GM13976 (cell line): ENCODE results near the gene HEPACAM2.
A peak's percentile ranks its signal among the peaks of the same experiment; 100 is the strongest.

ENCODE experiments used
- DNase-seq: peaks from one replicate; pipeline ENCODE4 v3.0.0; 2012; ENCODE audit warnings: low spot score
- CTCF ChIP-seq: IDR thresholded peaks from 2 replicates; pipeline ENCODE4 v1.5.1; 2012; ENCODE audit warnings: borderline replicate concordance, mild to moderate bottlenecking; ENCODE audit not compliant: insufficient read depth; ENCODE audit errors: extremely low read depth, missing control alignments, control extremely low read depth
- in situ Hi-C: fragments of 300-500 bp; cut with MboI; formaldehyde crosslinking; loops from one replicate; pipeline ENCODE4 v1.12.0; 2022; ENCODE audit warnings: low sequenced_read_pairs, mixed read lengths, inconsistent platforms; ENCODE audit not compliant: unreplicated experiment

Gene HEPACAM2

DNA sequence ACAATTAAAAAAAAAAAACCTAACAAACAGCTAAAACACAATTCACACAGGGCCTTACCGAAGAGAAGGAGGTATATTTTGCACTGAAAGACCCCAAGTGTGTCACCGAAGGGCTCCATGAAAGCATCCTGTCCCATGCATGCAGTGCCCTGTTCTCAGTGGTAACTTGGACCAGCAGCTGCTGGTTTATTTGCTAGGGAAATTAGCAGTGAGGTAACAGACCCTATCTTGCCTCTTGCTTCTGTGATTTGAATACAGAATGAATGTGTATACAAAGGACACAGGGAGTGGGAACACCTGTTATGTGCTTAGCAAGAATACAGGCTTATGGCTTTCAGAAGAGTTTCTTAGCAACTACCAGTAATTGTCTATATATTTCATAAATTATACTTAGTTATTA lies at the start of gene HEPACAM2:
Gene HEPACAM2, minus strand, starts transcription at position 160 of the 400 bp plus-strand sequence.
- DNase-seq: no peak

GRCh38 chr7:93265220-93265619 lies 39.0 kb upstream of the HEPACAM2 start:
- DNase-seq: no peak
- TF ChIP-seq CTCF: no peak
- in situ Hi-C loops: no loop called here

More for the DNA sequence above, at the start of gene HEPACAM2:
- in situ Hi-C loops: no loop called here
- no peak for TF ChIP-seq CTCF

- DNase-seq: no peak
- no peak for TF ChIP-seq CTCF
- in situ Hi-C loops: no loop called here
Observed at GRCh38 chr7:93262535-93262934, 36.3 kb upstream of the HEPACAM2 start.

GRCh38 chr7:93258661-93259060 lies 32.4 kb upstream of the HEPACAM2 start:
- in situ Hi-C loops: no loop called here

DNA sequence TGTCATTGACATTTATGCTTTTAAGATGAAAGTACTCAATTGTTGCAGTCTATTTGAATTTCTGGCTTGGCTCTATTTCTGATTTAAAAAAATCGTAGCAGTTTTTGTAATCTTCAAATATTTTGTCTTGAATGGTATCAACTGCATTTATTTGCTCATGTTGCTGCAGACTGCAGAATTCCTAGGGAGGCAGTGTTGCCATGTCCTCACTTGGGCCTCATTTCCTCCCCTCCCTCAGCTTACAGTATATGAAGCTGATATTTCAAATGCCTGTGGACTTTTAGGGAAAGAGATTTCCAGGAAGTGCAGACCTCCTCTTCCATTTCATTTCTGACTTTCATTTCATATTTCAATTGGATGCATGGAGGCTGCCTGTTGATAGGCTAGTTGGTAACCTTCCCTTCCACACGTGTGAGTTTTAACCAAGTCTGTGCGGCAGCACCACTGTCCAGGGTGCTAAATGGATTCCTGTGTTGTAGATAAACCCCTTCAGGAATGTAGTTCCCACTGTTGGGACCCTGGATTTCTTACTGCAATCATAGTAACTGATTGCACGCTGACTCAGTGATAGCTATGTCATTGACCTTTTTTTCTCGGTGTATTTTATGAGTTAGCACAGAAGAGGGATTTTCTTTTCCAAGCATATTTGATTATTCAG lies 23.4 kb upstream of the HEPACAM2 start:
- no peak for DNase-seq
- in situ Hi-C loops: loop anchor here (10.0 kb wide), 1 partner anchor 305 kb away; no protein-coding TSS in a partner anchor
- TF ChIP-seq CTCF: no peak

More at GRCh38 chr7:93258661-93259060, 32.4 kb upstream of the HEPACAM2 start:
- no peak for TF ChIP-seq CTCF
- no peak for DNase-seq

- no peak for DNase-seq
Observed at GRCh38 chr7:93245525-93246432, 19.5 kb upstream of the HEPACAM2 start.

More at GRCh38 chr7:93245525-93246432, 19.5 kb upstream of the HEPACAM2 start:
- in situ Hi-C loops: loop anchor here (10.0 kb wide), 1 partner anchor 309 kb away; no protein-coding TSS in a partner anchor
- TF ChIP-seq CTCF: peak; percentile 11
